ENCODE data around the gene HRC. TPM values are rescaled to one million over a fixed set of nuclear protein-coding genes. Genes with fewer than 3 reads are reported as not detected.
A peak's percentile ranks its signal among the peaks of the same experiment; 100 is the strongest.
"Not testable (repeated sequence)": the region's sequence is repeated elsewhere in the genome, so short reads cannot be mapped to it uniquely, and the experiment has no call there.

The HRC gene
- not detected for total RNA-seq

DNA sequence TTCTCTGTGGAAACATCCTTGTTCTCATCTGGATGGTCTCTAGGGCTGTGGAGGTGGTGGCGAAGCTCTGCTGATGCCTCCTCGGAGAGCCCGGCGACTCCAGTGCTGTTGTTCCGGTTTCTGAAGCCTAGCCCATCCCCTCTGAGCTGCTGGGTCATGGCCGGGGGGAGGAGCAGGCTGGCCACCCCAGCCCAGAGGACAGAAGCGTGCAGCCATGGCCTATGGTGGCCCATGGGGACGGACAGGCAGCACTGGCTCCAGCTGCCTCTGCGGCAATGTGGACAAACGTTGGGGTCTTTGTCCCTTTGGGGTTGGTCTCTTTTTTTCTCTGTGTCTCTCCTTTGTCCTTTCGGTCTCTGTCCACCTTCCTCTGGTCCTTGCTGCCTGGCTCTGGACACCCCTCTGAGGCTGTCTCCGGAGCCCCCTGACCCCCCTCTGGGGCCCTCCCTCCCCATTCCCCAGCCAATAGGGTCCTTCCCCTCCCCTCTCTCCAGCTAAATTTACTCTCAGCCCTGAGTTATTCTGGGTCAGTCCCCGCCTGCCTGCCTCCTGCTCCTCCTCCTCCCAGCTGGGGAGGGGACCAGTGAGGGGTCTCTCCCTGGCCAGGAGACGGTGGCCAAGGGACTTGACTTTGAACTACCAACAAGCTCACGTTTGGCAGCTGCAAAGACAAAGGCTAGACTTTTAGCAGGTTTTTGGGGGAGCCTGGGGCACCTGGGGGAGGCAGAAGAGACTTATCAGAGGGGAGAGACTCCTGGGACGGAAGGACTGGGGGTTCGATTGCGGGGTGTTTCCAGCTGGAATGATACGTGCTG, at the start of gene HRC:
Gene HRC (minus strand): TSS at position 392 of the 815 bp plus-strand sequence. CDS start 159 bp downstream, at position 233.
- no peak for DNase-seq (ENCODE audit: low spot score)
- ATAC-seq, result no peak

- ATAC-seq (no peak), DNase-seq (ENCODE audit: low spot score) (no peak)
These were observed 45.8 kb upstream of the HRC start for GRCh38 chr19:49201042-49201441.

- ATAC-seq (no peak), DNase-seq (ENCODE audit: low spot score) (no peak)
These were observed 45.2 kb upstream of the HRC start for GRCh38 chr19:49200238-49200862.

DNA sequence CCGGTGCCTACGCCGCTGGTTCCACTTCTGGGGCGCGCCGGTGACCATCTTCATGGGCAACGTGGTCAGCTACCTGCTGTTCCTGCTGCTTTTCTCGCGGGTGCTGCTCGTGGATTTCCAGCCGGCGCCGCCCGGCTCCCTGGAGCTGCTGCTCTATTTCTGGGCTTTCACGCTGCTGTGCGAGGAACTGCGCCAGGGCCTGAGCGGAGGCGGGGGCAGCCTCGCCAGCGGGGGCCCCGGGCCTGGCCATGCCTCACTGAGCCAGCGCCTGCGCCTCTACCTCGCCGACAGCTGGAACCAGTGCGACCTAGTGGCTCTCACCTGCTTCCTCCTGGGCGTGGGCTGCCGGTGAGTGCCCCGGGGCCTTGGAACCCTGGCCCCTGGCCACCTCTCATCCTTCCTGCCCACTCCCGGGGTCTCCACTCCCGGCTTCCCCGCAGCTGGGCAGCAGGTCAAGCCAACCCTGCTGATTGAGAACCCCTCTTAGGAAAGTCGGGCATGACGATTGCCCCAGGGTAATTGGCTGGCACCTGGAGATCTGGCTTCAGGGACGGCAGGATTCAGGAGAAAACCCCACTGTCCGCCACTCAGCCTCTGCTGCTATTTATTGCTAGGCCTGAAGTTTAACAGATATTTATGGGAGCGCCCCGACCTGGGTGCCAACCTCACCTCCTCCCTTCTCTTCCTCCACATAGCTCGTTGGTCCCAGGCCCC, 41.5 kb upstream of the HRC start:
- DNase-seq (ENCODE audit: low spot score), result no peak

DNA sequence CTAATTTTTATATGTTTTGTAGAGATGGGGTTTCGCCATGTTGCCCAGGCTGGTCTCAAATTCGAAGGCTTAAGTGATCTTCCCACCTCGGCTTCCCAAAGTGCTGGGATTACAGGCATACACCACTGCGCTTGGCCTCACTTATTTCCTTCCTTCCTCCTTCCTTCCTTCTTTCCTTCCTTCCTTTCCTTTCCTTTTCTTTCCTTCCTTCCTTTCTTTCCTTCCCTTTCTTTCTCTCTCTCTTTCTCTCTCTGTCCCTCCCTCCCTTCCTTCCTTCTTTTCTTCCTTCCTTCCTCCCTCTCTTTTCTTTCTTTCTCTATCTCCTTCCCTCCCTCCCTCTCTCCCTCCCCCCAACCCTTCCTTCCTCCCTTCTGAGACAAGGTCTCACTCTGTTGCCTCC, 39.2 kb upstream of the HRC start:
- no peak for ATAC-seq
- DNase-seq (ENCODE audit: low spot score), result no peak

More for the DNA sequence above, 41.5 kb upstream of the HRC start:
- no peak for ATAC-seq

GRCh38 chr19:49193822-49194394, 38.7 kb upstream of the HRC start:
- no peak for DNase-seq (ENCODE audit: low spot score)
- ATAC-seq, result no peak

DNA sequence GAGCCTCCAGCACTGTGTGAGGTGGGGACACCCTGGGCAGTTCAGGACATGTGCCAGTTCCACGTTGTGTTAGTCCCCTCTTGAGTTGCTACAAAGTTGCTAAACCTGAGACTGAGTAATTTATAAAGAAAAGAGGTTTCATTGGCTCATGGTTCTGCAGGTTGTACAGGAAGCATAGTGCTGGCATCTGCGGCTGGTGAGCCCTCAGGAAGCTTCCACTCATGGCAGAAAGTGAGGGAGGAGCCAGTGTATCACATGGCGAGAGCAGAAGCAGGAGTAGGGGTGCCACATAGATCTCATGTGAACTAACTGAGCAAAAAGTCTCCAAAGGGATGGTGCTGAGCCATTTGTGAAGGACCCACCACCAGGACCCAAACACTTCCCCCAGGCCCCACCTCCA, 35.6 kb upstream of the HRC start:
- ATAC-seq (no peak), DNase-seq (ENCODE audit: low spot score) (no peak)

DNA sequence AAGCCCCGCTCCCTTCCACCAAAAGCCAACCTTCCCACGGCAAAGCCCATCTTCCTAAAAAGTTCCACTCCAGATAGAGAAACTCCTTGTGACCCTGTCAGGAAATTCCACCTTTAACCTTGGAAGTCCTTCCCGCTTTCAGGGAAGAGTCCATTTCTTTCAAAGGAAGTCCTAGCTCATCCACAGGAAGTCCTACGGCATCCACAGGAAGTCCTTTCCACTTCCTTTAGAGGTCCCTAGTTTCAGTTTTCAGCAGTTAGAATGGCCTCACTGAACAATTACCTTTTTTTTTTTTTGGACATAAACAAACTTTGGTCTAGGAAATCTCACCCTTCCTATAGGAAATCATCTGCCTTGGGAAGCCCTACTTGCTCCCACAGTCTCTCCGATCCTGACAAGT, 34.1 kb upstream of the HRC start:
- peak; percentile 25 for ATAC-seq
- no peak for DNase-seq (ENCODE audit: low spot score)

DNA sequence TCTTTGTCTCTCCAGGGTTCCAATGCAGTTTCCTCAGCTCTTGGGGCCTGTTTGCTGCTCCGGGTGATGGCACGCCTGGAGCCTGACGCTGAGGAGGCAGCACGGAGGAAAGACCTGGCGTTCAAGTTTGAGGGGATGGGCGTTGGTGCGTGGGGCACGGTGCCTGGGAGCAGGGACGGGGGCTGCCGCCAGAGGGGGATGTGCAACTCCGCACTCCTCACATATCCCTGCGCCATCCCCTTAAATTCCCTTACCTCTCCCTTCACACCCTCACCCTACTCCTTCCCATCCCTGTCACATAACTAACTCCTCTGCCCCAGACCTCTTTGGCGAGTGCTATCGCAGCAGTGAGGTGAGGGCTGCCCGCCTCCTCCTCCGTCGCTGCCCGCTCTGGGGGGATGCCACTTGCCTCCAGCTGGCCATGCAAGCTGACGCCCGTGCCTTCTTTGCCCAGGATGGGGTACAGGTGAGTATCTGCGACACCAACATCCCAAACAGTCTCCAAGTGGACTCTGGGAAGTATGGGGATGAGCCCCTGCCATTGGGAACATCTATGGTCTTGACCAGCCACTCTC, 33.5 kb upstream of the HRC start:
- no peak for DNase-seq (ENCODE audit: low spot score)

DNA sequence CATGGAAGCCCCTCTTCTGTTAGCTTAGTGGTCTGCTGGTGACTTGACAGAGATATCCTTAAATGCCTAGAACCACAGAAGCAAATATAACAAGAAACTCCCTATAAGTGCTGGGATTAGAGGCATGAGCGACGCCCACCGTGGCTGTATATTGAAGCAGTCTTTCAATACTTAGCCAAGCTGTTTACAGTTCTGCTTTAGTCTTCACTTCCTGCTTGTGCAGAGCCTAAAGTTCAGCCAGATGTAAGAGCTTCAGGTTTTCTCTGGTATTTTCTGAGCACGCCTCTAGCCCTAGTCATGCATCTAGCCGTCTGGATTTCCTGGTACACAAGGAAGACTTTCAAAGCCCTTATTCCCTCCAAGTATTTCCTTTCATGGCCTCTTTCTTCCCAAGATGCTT, 30.9 kb upstream of the HRC start:
- DNase-seq (ENCODE audit: low spot score) (no peak), ATAC-seq (no peak)

More for the DNA sequence above, 33.5 kb upstream of the HRC start:
- ATAC-seq, result no peak

DNA sequence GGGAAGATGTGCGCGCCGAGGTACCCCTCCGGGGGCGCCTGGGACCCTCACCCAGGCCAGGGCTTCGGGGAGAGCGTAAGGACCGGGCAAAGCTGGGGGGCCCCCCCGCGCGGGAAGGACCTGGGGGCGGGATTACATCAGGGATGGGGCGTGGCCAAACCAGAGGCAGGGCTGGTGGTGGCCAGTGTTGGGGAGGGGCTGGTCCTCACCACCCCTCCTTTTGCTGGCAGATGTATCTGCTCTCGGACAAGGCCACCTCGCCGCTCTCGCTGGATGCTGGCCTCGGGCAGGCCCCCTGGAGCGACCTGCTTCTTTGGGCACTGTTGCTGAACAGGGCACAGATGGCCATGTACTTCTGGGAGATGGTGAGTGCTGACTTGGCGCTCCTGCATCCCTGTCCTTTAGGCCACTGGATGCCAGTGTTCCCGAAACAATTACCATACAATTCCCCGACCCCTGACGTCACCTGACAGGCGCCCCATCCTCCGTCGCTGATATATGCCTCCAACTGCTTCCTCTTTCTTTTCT, 27.7 kb upstream of the HRC start:
- ATAC-seq (no peak), DNase-seq (ENCODE audit: low spot score) (no peak)

- not testable (repeated sequence) for ATAC-seq; DNase-seq (ENCODE audit: low spot score)
These were observed 27.0 kb upstream of the HRC start for GRCh38 chr19:49182010-49182847.

DNA sequence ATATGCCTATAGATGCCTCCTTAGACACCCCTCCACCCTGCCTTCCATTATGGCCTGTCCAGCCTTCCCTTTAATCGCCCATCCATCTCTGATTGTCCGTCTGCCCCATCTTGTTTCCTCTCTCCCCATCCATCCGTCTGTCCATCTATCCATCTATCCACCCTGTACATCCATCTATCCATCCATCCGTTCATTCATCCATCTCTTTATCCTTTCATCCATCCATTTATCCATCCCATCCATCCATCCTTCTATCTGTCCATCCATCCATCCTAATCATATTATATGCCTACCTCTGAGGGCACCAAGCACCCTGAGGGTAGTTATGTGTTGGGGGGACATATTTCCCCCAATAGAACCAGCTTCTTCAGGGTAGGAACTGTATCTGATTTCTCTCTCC, 25.5 kb upstream of the HRC start:
- ATAC-seq, result no peak

DNA sequence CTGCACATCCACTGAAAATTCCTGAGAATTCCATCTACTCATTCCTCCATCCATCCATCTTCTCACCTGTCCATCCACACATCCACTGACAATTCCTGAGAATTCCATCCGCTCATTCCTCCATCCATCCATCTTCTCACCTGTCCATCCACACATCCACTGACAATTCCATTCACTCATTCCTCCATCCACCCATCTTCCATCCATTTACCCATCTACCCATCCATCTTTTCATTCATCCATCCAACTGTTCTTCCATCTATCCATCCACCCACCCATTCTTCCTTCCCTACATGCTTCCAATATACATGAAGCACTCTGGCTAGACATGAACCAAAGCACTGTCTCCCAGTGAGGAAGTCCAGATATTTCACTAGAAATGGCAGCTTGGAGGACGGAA, 18.0 kb upstream of the HRC start:
- ATAC-seq, result no peak
- no peak for DNase-seq (ENCODE audit: low spot score)

More for the DNA sequence above, 25.5 kb upstream of the HRC start:
- no peak for DNase-seq (ENCODE audit: low spot score)

DNA sequence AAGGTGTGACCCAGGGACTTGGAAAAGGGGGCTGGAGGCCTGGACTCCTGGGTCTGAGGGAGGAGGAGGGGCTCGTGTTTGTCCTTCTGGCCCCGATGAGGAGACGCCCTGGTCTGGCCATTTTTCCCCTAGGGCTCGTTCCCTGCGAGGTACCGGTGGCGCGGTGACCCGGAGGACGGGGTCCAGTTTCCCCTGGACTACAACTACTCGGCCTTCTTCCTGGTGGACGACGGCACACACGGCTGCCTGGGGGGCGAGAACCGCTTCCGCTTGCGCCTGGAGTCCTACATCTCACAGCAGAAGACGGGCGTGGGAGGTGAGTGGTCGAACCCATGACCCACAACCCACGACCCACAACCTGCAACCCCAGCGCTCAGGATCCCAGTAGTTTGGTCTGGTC, 13.2 kb upstream of the HRC start:
- DNase-seq (ENCODE audit: low spot score) (no peak), ATAC-seq (no peak)

DNA sequence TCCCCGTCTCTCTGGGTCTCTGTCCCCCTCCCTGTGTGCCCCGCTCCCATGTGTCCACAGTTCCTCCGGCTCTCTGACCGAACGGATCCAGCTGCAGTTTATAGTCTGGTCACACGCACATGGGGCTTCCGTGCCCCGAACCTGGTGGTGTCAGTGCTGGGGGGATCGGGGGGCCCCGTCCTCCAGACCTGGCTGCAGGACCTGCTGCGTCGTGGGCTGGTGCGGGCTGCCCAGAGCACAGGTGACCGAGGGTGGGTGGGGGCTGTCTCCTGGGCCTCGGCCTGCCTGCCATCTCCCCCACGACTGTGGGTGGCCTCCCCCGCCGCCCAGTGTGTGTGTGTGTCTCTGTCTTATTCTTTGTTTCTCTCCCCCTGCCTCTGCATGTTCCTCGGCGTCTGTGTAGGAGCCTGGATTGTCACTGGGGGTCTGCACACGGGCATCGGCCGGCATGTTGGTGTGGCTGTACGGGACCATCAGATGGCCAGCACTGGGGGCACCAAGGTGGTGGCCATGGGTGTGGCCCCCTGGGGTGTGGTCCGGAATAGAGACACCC, 12.7 kb upstream of the HRC start:
- DNase-seq (ENCODE audit: low spot score) (no peak), ATAC-seq (no peak)

DNA sequence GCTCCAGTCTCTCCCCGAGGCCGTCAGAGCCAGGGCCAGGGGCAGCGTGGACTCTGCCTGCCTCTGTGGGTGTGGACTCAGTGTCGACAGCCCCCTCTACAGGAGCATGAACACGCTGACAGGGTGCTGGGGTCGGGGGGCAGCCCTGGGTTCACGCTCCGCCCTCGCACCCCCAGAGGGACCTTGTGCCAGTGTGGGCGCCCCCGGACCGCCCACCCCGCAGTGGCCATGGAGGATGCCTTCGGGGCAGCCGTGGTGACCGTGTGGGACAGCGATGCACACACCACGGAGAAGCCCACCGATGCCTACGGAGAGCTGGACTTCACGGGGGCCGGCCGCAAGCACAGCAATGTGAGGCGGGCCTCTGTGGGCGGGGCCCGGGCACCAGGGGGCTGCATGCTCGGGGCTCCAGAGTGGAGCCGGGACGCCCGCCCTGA, 10.7 kb upstream of the HRC start:
- no peak for DNase-seq (ENCODE audit: low spot score)
- ATAC-seq, result no peak

DNA sequence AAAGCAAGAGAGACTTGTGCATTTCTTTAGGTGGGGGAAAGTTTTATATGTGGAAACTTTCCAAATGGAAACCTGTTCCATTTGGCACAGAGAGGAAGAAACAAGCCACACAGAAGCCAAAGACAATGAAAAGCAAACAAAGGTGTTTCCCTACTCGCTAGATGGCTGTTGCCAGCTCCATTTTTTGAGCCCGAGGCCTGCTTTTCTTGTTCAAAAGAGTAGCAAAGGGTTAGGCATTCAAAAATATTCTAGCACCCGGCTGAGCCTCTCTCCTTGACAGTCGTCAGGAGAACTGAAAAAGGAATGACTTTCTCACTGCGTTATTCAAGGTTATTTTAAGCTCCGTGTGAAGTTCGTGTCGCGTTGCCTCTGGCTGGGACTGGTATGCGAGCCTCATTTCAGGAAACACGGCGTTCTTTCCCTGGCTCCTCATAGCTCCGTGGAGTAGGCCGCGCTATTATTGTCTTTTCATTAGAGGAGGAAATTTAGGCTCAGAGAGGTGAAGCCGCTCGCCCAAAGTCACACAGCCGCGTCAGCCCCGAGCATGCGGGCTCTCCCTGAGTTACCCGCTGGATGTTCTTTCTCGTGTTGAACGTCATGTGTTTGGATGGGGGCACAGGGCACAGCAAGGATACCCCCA, 10.0 kb upstream of the HRC start:
- ATAC-seq, result no peak
- DNase-seq (ENCODE audit: low spot score), result no peak

DNA sequence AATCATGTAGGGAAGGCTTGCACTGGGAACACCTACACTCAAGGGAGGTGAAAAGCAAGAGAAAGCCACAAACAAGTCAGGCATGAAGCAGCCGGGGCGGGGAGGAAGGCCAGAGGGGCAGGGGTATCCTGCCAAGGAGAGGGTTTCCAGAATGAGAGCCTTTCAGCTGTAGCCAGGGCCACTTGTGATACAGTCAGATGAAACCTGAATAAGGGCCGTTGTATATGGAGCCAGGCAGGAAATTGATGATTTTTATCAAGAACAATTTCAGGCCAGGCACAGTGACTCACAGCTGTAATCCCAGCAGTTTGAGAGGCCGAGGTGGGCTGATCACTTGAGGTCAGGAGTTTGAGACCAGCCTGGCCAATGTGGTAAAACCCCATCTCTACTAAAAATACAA, 6.8 kb upstream of the HRC start:
- ATAC-seq, result no peak
- no peak for DNase-seq (ENCODE audit: low spot score)
